ENCODE results near the gene ZNF154. TPM values are rescaled to one million over a fixed set of nuclear protein-coding genes. Genes with fewer than 3 reads are reported as not detected.
"Not testable (repeated sequence)": the region's sequence is repeated elsewhere in the genome, so short reads cannot be mapped to it uniquely, and the experiment has no call there.

The ZNF154 gene
- total and polyA plus RNA-seq, 5 donors from 2014 or later = 0.25 to 3.7 (median 1.2) TPM; not detected in 1

DNA sequence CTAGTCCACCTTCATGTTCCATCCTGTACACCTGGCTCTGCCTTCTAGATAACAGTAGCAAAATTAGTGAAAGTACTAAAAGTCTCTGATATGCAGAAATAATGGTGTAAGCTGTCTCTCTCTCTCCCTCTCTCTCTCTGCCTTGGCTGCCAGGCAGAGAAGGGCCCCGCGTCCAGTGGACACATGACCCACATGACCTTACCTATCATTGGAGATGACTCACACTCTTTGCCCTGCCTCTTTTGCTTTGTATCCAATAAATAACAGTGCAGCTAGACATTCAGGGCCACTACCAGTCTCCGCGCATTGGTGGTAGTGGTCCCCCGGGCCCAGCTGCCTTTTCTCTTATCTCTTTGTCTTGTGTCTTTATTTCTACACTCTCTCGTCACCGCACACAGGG, 29.8 kb upstream of the ZNF154 start:
- H3K27ac ChIP-seq (ENCODE audit: insufficient read depth, low read length, poor library complexity, severe bottlenecking); H3K36me3 ChIP-seq (ENCODE audit: control insufficient read depth, insufficient read depth, low read length); H3K4me1 Mint-ChIP-seq; H3K36me3 Mint-ChIP-seq; DNase-seq; ATAC-seq (ENCODE audit: low read depth in 2 of 2); H3K4me1 ChIP-seq (ENCODE audit: control insufficient read depth, insufficient read depth, low read length, poor library complexity, severe bottlenecking); H3K4me3 Mint-ChIP-seq; H3K9me3 Mint-ChIP-seq; H3K9me3 ChIP-seq (ENCODE audit: control insufficient read depth in 2 of 2, low read length in 2 of 2); H3K27me3 ChIP-seq (ENCODE audit: control insufficient read depth, insufficient read depth, low read length); H3K4me3 ChIP-seq (ENCODE audit: low read depth, low read length); H3K27me3 Mint-ChIP-seq: not testable (repeated sequence)
- peak overlapping the region in 1 of 3 donors; percentile 82 for H3K27ac Mint-ChIP-seq

DNA sequence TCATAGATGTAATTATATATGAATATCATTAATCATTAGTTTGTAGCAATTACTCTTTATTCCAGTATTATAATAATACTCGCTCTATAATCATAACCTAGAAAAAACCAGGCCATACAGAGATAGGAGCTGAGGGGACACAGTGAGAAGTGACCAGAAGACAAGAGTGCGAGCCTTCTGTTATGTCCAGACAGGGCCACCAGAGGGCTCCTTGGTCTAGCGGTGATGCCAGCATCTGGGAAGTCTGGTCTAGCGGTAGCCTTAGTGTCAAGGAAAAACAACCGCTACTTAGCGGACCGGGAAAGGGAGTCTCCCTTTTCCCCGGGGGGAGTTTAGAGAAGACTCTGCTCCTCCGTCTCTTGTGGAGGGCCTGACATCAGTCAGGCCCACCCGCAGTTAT, 29.3 kb upstream of the ZNF154 start:
- ATAC-seq (ENCODE audit: low read depth in 2 of 2); H3K36me3 Mint-ChIP-seq: not testable (repeated sequence)

DNA sequence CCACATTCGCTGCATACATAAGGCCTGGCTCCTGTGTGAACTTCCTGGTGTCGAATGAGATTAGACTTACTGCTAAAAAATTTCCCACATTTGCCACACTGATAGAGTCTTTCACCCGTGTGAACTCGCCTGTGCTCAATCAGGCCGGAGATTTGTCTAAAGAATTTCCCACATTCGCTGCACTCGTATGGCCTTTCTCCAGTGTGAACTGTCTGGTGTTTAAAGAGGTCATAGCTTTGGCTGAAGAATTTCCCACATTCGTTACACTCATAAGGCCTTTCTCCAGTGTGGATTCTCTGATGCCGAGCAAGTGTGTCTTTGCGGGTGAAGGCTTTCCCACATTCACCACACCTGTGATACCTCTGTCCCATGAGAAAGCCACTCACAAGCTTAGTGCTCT, 11.9 kb upstream of the ZNF154 start:
- Histone ChIP-seq H3K27ac (ENCODE audit: insufficient read depth, low read length, poor library complexity, severe bottlenecking) (no peak overlapping the region), H3K27me3 (ENCODE audit: control insufficient read depth, insufficient read depth, low read length) (no peaks in the 10 kb centered on the region), H3K4me1 (ENCODE audit: control insufficient read depth, insufficient read depth, low read length, poor library complexity, severe bottlenecking) (no peaks in the 10 kb centered on the region), H3K36me3 (ENCODE audit: control insufficient read depth, insufficient read depth, low read length) (peaks cover 40% of the 10 kb centered on the region), H3K9me3 (ENCODE audit: control insufficient read depth in 2 of 2, low read length in 2 of 2) (peaks cover 64 to 93% of the 10 kb centered on the region in 2 experiments), H3K4me3 (ENCODE audit: low read depth, low read length) (no peak overlapping the region)
- peaks cover 0 to 16% (median 3%) of the 10 kb centered on the region in 4 donors for H3K4me1 Mint-ChIP-seq
- no peak overlapping the region for H3K27ac Mint-ChIP-seq
- H3K27me3 Mint-ChIP-seq = no peaks in the 10 kb centered on the region
- H3K36me3 Mint-ChIP-seq = peaks cover 64% of the 10 kb centered on the region
- DNase-seq (no peak), ATAC-seq (ENCODE audit: low read depth in 2 of 2) (no peak)
- peaks cover 0 to 74% (median 38%) of the 10 kb centered on the region in 7 donors for H3K9me3 Mint-ChIP-seq
- no peak overlapping the region for H3K4me3 Mint-ChIP-seq

More for the DNA sequence above, 29.3 kb upstream of the ZNF154 start:
- H3K9me3 ChIP-seq (ENCODE audit: control insufficient read depth in 2 of 2, low read length in 2 of 2); H3K27me3 ChIP-seq (ENCODE audit: control insufficient read depth, insufficient read depth, low read length); H3K4me3 Mint-ChIP-seq; H3K9me3 Mint-ChIP-seq; H3K36me3 ChIP-seq (ENCODE audit: control insufficient read depth, insufficient read depth, low read length); H3K4me1 Mint-ChIP-seq; H3K4me1 ChIP-seq (ENCODE audit: control insufficient read depth, insufficient read depth, low read length, poor library complexity, severe bottlenecking); H3K27me3 Mint-ChIP-seq; H3K4me3 ChIP-seq (ENCODE audit: low read depth, low read length); H3K27ac Mint-ChIP-seq; H3K27ac ChIP-seq (ENCODE audit: insufficient read depth, low read length, poor library complexity, severe bottlenecking): not testable (repeated sequence)
- DNase-seq = peak in 1 of 3 donors; percentile 15

DNA sequence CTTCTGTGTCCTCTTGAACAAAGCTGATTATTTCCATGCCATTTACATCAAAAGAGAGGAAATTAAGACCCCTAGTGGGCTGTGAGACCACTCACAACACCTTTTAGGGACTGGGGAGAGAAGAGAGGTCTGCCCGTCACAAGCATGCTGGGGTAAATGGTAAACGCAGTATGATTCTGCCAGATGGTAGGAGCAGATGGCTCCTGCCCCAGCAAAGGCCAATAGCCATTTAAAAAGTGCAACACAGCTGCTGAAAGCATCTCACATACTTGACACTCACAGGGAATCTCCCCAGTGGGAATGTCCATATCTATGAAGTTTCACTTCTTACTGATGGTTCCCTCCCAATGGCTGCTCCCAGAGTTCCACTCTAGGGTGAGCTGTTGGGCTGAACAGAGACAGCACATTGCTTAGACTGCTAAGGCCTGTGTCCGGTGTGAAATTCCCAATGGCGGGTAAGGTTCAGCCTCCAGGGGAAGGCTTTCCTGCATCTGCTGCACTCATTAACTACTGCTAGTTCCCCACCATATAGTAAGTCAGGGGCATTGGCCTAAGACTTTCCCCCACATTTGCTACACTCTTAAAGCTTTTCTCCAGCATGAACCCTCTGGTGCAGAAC, 11.0 kb upstream of the ZNF154 start:
- no peaks in the 10 kb centered on the region for H3K27me3 ChIP-seq (ENCODE audit: control insufficient read depth, insufficient read depth, low read length)
- H3K9me3 ChIP-seq (ENCODE audit: control insufficient read depth in 2 of 2, low read length in 2 of 2) = peaks cover 67 to 91% of the 10 kb centered on the region in 2 experiments
- DNase-seq (no peak), ATAC-seq (ENCODE audit: low read depth in 2 of 2) (no peak)
- Mint-ChIP-seq H3K27ac (no peak overlapping the region), H3K36me3 (peaks cover 68% of the 10 kb centered on the region), H3K4me3 (no peak overlapping the region), H3K4me1 (peaks cover 0 to 14% (median 3%) of the 10 kb centered on the region in 4 donors), H3K9me3 (peaks cover 0 to 77% (median 42%) of the 10 kb centered on the region in 7 donors), H3K27me3 (no peaks in the 10 kb centered on the region)
- H3K4me1 ChIP-seq (ENCODE audit: control insufficient read depth, insufficient read depth, low read length, poor library complexity, severe bottlenecking) = no peaks in the 10 kb centered on the region
- no peak overlapping the region for H3K4me3 ChIP-seq (ENCODE audit: low read depth, low read length)
- peaks cover 40% of the 10 kb centered on the region for H3K36me3 ChIP-seq (ENCODE audit: control insufficient read depth, insufficient read depth, low read length)
- H3K27ac ChIP-seq (ENCODE audit: insufficient read depth, low read length, poor library complexity, severe bottlenecking) = no peak overlapping the region

DNA sequence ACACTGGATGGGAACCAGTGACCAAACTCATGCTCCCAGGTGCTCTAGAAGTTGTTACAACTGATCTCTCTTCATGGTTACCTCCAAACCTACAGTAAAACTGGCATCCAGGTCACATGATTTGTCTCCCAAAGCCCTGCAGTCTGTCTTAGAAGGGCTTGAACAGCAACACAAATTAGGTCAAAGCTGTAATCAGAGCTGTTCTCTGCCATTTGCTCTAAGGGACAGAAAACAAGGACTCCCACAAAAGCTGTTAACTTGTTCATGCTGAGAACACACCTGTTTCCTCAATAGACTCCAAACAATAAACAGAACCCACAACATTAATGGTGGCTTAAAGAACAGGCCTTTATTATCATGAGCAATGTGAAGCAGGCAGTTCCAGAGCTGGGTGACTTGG, 10.4 kb upstream of the ZNF154 start:
- DNase-seq = no peak
- H3K27ac ChIP-seq (ENCODE audit: insufficient read depth, low read length, poor library complexity, severe bottlenecking) = no peak overlapping the region
- H3K27ac Mint-ChIP-seq = no peak overlapping the region
- H3K36me3 Mint-ChIP-seq = peaks cover 67% of the 10 kb centered on the region
- no peak for ATAC-seq (ENCODE audit: low read depth in 2 of 2)
- peaks cover 0 to 78% (median 43%) of the 10 kb centered on the region in 7 donors for H3K9me3 Mint-ChIP-seq
- H3K4me1 ChIP-seq (ENCODE audit: control insufficient read depth, insufficient read depth, low read length, poor library complexity, severe bottlenecking) = no peaks in the 10 kb centered on the region
- H3K4me3 ChIP-seq (ENCODE audit: low read depth, low read length) = no peak overlapping the region
- no peaks in the 10 kb centered on the region for H3K27me3 Mint-ChIP-seq
- peaks cover 40% of the 10 kb centered on the region for H3K36me3 ChIP-seq (ENCODE audit: control insufficient read depth, insufficient read depth, low read length)
- H3K27me3 ChIP-seq (ENCODE audit: control insufficient read depth, insufficient read depth, low read length) = no peaks in the 10 kb centered on the region
- no peak overlapping the region for H3K4me3 Mint-ChIP-seq
- H3K4me1 Mint-ChIP-seq = peaks cover 0 to 10% (median 3%) of the 10 kb centered on the region in 4 donors
- H3K9me3 ChIP-seq (ENCODE audit: control insufficient read depth in 2 of 2, low read length in 2 of 2) = peaks cover 70 to 90% of the 10 kb centered on the region in 2 experiments

DNA sequence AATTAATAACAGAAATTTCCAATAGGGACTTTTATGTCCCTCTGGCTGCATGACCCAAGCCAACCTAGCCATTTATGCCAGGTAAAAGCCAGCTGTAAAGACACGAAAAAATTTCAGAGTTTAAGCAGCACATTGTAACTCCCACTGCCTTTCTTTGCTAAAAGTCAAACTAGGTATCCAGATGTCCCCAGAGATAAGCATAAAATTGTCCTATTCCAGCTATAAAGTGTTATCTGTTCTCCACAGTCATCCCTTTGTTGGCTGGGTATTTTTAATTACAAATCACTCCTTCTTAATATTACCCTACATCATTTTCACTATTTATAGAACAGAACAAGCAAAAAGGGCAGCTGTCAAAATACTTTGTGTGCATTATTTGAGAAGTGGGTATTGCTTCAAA, 3.2 kb upstream of the ZNF154 start:
- Histone ChIP-seq H3K36me3 (ENCODE audit: control insufficient read depth, insufficient read depth, low read length) (no peaks in the 10 kb centered on the region), H3K27me3 (ENCODE audit: control insufficient read depth, insufficient read depth, low read length) (no peaks in the 10 kb centered on the region), H3K27ac (ENCODE audit: insufficient read depth, low read length, poor library complexity, severe bottlenecking) (no peak overlapping the region), H3K4me1 (ENCODE audit: control insufficient read depth, insufficient read depth, low read length, poor library complexity, severe bottlenecking) (no peaks in the 10 kb centered on the region), H3K4me3 (ENCODE audit: low read depth, low read length) (no peak overlapping the region), H3K9me3 (ENCODE audit: control insufficient read depth in 2 of 2, low read length in 2 of 2) (peaks cover 53 to 86% of the 10 kb centered on the region in 2 experiments)
- Mint-ChIP-seq H3K27me3 (peaks cover 4% of the 10 kb centered on the region), H3K27ac (no peak overlapping the region), H3K4me1 (peaks cover 0 to 21% (median 4%) of the 10 kb centered on the region in 4 donors), H3K36me3 (peaks cover 43% of the 10 kb centered on the region), H3K9me3 (peaks cover 0 to 80% (median 43%) of the 10 kb centered on the region in 7 donors), H3K4me3 (no peak overlapping the region)
- ATAC-seq (ENCODE audit: low read depth in 2 of 2) (no peak), DNase-seq (no peak)

DNA sequence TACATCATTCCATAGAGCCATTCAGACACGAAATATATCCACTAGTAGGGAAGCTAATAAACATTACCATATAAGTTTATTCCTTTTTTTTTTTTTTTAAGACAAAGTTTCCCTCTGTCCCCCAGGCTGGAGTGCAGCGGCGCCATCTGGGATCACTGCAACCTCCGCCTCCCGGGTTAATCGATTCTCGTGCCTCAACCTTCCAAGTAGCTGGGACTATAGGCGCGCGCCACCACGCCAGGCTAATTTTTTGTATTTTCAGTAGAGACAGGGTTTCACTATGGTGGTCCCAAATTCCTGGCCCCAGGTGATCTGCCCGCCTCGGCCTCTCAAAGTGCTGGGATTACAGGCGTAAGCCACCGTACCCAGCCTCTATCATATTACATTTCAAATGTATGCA, 612 bp upstream of the ZNF154 start:
- Histone ChIP-seq H3K4me1 (ENCODE audit: control insufficient read depth, insufficient read depth, low read length, poor library complexity, severe bottlenecking) (no peaks in the 10 kb centered on the region), H3K9me3 (ENCODE audit: control insufficient read depth in 2 of 2, low read length in 2 of 2) (peaks cover 55 to 93% of the 10 kb centered on the region in 2 experiments), H3K4me3 (ENCODE audit: low read depth, low read length) (no peak overlapping the region), H3K27ac (ENCODE audit: insufficient read depth, low read length, poor library complexity, severe bottlenecking) (no peak overlapping the region), H3K27me3 (ENCODE audit: control insufficient read depth, insufficient read depth, low read length) (no peaks in the 10 kb centered on the region), H3K36me3 (ENCODE audit: control insufficient read depth, insufficient read depth, low read length) (peaks cover 9% of the 10 kb centered on the region)
- no peak for DNase-seq
- Mint-ChIP-seq H3K9me3 (peaks cover 0 to 83% (median 46%) of the 10 kb centered on the region in 7 donors), H3K36me3 (peaks cover 51% of the 10 kb centered on the region), H3K4me3 (peak overlapping the region in 1 of 4 donors; percentile 95), H3K27me3 (peaks cover 9% of the 10 kb centered on the region), H3K4me1 (peaks cover 0 to 33% (median 4%) of the 10 kb centered on the region in 4 donors), H3K27ac (no peak overlapping the region)
- ATAC-seq (ENCODE audit: low read depth in 2 of 2) = no peak

DNA sequence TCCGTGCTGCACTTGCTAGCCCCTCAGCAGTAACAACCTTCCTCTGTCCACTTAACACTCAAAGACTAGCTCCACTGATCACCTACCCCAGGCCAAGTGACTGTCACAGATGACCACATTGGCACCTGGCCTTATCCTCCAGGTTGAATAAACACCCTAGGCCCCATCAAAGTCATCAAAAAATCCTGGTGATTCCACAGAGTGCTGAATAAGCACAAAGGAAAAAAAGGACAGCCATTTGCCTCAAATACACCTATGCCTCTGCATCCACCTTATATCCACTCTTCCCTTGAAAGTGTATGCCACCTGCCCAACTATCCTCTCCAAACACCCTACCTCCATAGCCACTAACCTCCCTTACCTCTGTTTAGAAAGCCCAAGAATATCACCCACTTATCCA, 2.7 kb downstream of the ZNF154 start:
- H3K36me3 ChIP-seq (ENCODE audit: control insufficient read depth, insufficient read depth, low read length) = peaks cover 32% of the 10 kb centered on the region
- H3K4me1 Mint-ChIP-seq = peaks cover 0 to 33% (median 5%) of the 10 kb centered on the region in 4 donors
- H3K27me3 Mint-ChIP-seq = peaks cover 9% of the 10 kb centered on the region
- no peaks in the 10 kb centered on the region for H3K27me3 ChIP-seq (ENCODE audit: control insufficient read depth, insufficient read depth, low read length)
- H3K9me3 ChIP-seq (ENCODE audit: control insufficient read depth in 2 of 2, low read length in 2 of 2) = peaks cover 59 to 93% of the 10 kb centered on the region in 2 experiments
- peak overlapping the region in 1 of 3 donors; percentile 56 for H3K27ac Mint-ChIP-seq
- DNase-seq (no peak), ATAC-seq (ENCODE audit: low read depth in 2 of 2) (no peak)
- H3K4me3 ChIP-seq (ENCODE audit: low read depth, low read length) = no peak overlapping the region
- H3K4me3 Mint-ChIP-seq = peak overlapping the region in 1 of 4 donors; percentile 35
- H3K36me3 Mint-ChIP-seq = peaks cover 55% of the 10 kb centered on the region
- H3K4me1 ChIP-seq (ENCODE audit: control insufficient read depth, insufficient read depth, low read length, poor library complexity, severe bottlenecking) = no peaks in the 10 kb centered on the region
- H3K9me3 Mint-ChIP-seq = peaks cover 0 to 88% (median 43%) of the 10 kb centered on the region in 7 donors
- H3K27ac ChIP-seq (ENCODE audit: insufficient read depth, low read length, poor library complexity, severe bottlenecking) = no peak overlapping the region

Measured in CD4-positive, CD25-positive, alpha-beta regulatory T cell (primary cell).